Right kidney (tissue), 9 donors: Measurements from ENCODE around the gene IFITM5.
A peak's percentile ranks its signal among the peaks of the same experiment; 100 is the strongest.
"Not testable (repeated sequence)": the region's sequence is repeated elsewhere in the genome, so short reads cannot be mapped to it uniquely, and the experiment has no call there.

Experiments used
- DNase-seq: peaks from one replicate; pipeline ENCODE4 v3.0.0-alpha.2; 2016
- long read RNA-seq, 8 donors: transcript quantifications; one replicate each; lab custom pipeline, GENCODE V29; 2026

The IFITM5 gene
- long read RNA-seq, donor 1: 0 reads
- long read RNA-seq, donor 2: 0 reads
- long read RNA-seq, donor 3: 0 reads
- long read RNA-seq, donor 4: 0 reads
- long read RNA-seq, donor 5, partial matches to known transcripts: 738 of 756 reads
- long read RNA-seq, donor 5, other reads (novel, unspliced or antisense): 18 of 756 reads
- long read RNA-seq, donor 6: 0 reads
- long read RNA-seq, donor 7, partial matches to known transcripts: 1,232 of 1,267 reads
- long read RNA-seq, donor 7, other reads (novel, unspliced or antisense): 35 of 1,267 reads
- long read RNA-seq, donor 8: 0 reads

GRCh38 chr11:299081-299891 is at the start of gene IFITM5:
Gene IFITM5 (minus strand): TSS chr11:299526. CDS start chr11:299490, 36 bp downstream.
- no peak for DNase-seq

DNA sequence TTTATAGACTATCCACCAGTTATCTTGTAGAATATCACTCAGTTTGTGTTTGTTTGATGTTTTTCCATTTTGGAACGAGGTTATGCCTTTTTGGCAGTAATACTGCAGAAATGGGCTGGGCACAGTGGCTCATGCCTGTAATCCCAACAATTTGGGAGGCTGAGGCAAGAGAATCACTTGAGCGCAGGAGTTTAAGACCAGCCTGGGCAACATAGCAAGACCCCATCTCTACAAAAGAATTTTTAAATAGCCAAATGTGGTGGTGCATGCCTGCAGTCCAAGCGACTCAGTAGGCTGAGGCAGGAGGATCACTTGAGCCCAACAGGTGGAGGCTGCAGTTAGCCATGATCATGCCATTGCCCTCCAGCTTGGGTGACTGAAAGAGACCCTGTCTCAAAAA is 47.2 kb upstream of the IFITM5 start:
- DNase-seq: no peak

DNA sequence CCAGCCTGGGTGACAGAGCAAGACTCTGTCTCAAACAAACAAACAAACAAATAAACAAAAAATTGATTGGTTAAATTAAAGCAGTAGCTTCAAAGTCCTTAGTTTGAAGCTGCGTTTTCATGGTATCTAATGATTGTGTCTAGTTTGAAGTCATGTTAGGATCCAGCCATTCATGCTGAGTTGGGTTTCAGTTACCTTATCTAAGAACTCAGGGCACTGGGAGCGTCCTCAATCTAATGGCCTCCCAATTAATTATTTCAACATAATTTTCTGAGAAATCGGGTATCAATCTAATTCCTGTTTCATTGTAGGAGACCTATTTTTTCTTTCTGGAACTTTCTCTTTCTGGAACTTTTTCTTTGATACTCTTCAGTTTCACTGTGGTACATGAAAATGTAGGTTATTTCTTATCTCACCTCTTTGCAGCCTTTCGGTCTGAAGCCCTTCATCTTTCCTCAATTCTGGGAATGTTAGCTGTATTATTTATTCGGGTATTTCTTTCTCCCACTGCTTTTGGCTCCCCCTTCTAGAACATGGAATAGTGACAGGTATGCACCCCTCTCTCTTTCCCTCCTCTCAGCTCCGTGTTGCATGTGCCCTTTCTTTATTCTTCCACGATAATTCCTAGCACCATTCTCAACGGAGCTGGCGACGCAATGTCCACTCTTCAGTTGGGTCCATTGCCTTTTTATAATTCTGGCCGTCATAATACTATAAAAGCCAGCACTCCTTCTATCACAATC is 45.7 kb upstream of the IFITM5 start:
- no peak for DNase-seq

GRCh38 chr11:342328-342727 is 43.0 kb upstream of the IFITM5 start:
- DNase-seq: no peak

GRCh38 chr11:340539-341512 is 41.5 kb upstream of the IFITM5 start:
- no peak for DNase-seq

DNA sequence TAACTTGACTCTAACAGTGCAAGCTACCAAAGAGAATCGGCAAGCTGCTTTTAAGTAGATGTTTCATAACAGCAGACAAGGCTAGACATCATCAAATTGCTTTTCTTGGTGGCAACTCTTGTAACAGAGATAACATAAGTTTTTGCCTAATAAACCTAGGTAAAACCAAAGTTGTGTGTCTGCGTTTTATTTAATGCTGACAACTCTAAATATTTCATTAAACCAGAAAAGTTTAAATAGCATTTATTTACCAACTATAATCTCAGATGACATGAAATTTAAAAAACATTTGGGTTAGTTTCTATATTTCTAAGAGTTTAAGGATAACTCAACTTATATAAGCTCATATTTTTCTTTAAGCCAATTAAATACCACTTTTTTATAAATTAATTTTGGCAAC is 40.6 kb upstream of the IFITM5 start:
- no peak for DNase-seq

GRCh38 chr11:337711-338110 is 38.4 kb upstream of the IFITM5 start:
- DNase-seq: no peak

DNA sequence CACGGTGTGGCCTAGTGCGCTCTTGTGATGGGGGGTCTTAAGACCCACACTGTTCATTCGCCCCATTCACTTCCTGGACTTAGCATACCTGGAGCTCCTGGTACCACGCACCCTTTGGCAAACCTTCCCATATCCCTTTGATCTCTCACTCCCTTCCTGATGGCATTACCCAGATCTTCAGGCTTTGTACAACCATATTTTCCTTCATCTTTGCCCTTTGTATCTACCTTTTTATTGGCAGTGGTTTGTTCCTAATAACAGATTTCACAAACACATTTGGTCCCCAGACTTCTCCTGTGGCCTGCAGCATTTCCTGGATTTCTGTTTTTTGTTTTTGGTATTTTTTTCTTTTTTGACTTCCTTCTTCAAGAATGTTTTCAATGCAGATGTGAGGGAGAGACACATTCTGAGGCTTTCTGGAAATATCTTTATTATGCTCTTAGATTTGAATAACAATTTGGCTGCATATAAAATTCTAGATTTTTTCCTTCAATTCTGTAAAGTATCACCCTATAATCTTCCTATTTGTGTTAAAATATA is 37.4 kb upstream of the IFITM5 start:
- DNase-seq: no peak

- peak; percentile 78 for DNase-seq
Observed at GRCh38 chr11:335779-336658, 36.7 kb upstream of the IFITM5 start.

GRCh38 chr11:334264-334994 is 35.1 kb upstream of the IFITM5 start:
- DNase-seq: peak; percentile 54

DNA sequence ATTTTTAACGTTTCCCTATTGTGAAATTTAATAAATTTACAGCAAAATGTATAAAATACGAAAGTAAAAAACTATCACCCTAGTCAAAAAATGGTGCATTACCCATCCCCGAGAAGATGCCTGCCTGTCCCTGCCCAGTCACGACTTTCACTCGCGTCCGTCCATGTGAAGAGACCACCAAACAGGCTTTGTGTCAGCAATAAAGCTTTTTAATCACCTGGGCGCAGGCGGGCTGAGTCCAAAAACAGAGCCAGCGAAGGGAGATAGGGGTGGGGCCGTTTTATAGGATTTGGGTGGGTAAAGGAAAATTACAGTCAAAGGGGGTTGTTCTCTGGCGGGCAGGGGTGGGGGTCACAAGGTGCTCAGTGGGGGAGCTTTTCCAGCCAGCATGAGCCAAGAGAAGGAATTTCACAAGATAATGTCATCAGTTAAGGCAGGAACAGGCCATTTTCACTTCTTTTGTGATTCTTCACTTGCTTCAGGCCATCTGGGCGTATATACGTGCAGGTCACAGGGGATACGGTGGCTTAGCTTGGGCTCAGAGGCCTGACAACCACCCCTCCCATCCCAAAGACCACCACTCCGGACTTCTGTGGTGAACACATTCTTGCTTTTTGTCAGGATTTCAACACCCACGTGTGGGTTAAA is 34.4 kb upstream of the IFITM5 start:
- DNase-seq: not testable (repeated sequence)

DNA sequence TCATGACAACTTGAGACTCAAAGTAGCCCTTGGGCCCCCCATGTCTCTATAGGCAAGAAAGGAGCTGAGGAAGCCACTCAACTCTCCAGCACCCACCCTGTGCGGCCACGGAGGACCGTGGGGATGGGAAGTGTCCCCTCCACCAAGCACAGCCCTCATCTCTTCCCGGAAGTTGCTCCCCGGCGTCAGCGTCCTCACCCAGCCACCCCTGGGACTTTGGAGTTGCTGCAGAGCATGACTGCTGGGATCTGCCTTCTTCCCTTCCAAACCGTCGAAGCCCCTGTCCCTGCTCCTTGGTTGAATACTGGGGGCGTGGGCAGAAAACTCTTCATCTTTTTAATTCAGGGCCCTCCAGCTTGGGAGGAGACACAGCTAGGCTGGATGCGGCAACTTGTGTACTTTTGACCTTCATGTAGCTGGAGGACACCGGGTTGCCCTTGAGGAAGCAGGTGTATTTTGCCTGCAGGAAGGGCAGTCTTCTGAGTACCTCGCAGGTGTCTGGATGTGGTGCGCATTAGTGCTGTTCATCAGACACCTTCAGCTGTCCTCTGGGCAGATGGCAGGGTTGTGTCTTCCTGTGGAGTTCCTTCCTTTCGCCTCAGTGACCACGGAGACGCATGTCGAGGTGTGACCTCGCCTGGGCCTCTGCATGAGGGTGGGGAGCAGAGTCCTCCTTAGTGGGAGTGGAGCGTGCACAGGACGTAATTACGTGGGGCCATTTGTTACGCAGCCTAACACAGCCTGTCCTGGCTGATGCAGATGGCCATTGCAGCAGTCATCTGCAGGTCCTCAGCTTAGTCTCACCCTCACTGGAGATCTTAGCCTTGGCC is 33.5 kb upstream of the IFITM5 start:
- DNase-seq: no peak

- no peak for DNase-seq
Observed at GRCh38 chr11:331358-332060, 32.2 kb upstream of the IFITM5 start.

DNA sequence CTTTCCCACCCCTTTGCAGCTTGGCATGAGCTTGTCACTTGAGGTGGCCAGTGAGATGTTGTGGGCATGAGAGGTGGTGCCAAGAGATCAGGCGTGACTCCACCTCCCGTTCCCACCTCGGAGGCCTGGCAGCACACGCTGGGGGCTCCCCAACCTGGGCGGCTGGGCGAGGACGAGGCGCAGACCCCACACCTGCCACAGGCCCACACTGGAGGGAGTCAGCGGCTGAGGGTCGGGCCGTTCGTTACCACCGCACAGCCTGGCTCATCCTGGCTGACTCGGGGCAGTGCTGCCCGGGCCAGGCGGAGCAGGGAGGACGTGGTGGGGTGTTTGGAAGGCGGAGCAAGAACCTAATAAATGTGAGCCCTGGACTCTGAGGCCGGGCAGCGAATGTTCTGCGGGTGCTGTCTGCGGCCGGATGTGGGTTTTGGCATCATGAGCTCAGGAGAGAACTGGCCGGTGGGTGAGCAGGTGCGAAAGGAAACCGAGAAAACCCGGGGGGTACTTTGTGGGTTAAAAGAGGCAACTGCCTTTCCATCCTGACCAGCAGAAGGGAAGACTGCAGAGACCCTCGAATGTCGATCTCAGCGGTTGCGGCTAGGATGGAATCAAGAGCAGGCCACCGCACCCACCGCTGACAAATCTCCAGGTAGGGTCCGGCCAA is 31.5 kb upstream of the IFITM5 start:
- no peak for DNase-seq

- no peak for DNase-seq
Observed at GRCh38 chr11:330307-330693, 31.0 kb upstream of the IFITM5 start.

DNA sequence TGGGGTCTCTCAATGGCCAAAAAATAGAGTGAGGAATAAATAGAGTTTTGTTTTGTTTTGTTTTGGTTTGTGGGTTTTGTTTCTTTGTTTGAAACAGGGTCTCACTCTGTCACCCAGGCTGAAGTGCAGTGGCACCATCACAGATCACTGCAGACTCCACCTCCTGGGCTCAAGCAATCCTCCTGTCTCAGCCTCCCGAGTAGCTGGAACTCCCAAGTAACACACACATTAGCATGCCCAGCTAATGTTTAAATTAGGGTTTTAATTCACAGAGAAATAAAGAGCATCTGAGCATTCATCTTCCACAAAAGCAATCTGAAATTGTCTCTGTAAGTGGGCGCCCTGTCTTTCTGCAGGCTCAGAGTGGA is 30.5 kb upstream of the IFITM5 start:
- DNase-seq: no peak

DNA sequence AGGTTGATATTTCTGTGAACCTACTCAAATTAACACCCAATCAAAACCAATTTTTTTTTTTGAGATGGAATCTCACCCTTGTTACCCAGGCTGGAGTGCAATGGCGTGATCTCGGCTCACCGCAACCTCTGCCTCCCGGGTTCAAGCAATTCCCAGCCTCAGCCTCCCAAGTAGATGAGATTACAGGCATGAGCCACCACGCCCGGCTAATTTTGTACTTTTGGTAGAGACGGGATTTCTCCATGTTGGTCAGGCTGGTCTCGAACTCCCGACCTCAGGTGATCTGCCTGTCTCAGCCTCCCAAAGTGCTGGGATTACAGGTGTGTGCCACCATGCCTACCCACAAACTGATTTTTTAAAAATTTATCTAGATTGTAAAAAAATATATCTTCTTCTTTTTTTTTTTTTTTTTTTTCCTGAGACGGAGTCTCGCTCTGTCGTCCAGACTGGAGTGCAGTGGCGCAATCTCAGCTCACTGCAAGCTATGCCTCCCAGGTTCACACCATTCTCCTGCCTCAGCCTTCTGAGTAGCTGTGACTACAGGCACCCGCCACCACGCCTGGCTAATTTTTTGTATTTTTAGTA is 29.3 kb upstream of the IFITM5 start:
- not testable (repeated sequence) for DNase-seq
